Measurements from ENCODE around the gene HK1. TPM values are rescaled to one million over a fixed set of nuclear protein-coding genes. Genes with fewer than 3 reads are reported as not detected.

The HK1 gene
- total RNA-seq, 2 donors from 2014 or later = 15.8 to 17.1 TPM

- Histone ChIP-seq H3K27ac (peak overlapping the region; percentile 78 to 89 (median 87)), H3K36me3 (replicated peaks in 1 of 2; ENCODE audit: insufficient read depth in 1 of 2, low read depth in 2 of 2) (no peaks in the 10 kb centered on the region), H3K4me1 (peaks cover 32% of the 10 kb centered on the region), H3K4me3 (no peak overlapping the region), H3K9me3 (no peaks in the 10 kb centered on the region), H3K27me3 (no peaks in the 10 kb centered on the region)
- intact Hi-C loops (cut with DNase I) = no loop called here
- ATAC-seq (peak; percentile 91), DNase-seq (peak; percentile 87 to 94 (median 92))
- 16 to 19% methylated on average over 7 of the region's 8 CpGs for WGBS, 2 donors
- TF ChIP-seq POLR2A (IDR thresholded peaks at IDR 0.05) = no peak
- TF ChIP-seq CTCF (IDR thresholded peaks at IDR 0.05) = no peak
Observed at GRCh38 chr10:69360485-69361302, 82.4 kb downstream of the HK1 start.

- intact Hi-C loops (cut with DNase I) = no loop called here
- H3K27ac ChIP-seq = peak overlapping the region; percentile 78 to 89 (median 87)
- no peaks in the 10 kb centered on the region for H3K27me3 ChIP-seq
- TF ChIP-seq POLR2A (IDR thresholded peaks at IDR 0.05) (no peak), CTCF (IDR thresholded peaks at IDR 0.05) (no peak)
- 45% methylated on average over 1 to 2 of the region's 2 CpGs for WGBS, 2 donors
- peaks cover 32% of the 10 kb centered on the region for H3K4me1 ChIP-seq
- DNase-seq (peak; percentile 87 to 94 (median 92)), ATAC-seq (peak; percentile 93)
- no peaks in the 10 kb centered on the region for H3K36me3 ChIP-seq (replicated peaks in 1 of 2; ENCODE audit: insufficient read depth in 1 of 2, low read depth in 2 of 2)
- no peaks in the 10 kb centered on the region for H3K9me3 ChIP-seq
- no peak overlapping the region for H3K4me3 ChIP-seq
Observed at GRCh38 chr10:69361303-69361614, 83.0 kb downstream of the HK1 start.

GRCh38 chr10:69362471-69362954, 84.2 kb downstream of the HK1 start:
- no peak overlapping the region for H3K4me3 ChIP-seq
- WGBS, 2 donors = 70 to 87% methylated on average over 13 of the region's 13 CpGs
- no peaks in the 10 kb centered on the region for H3K36me3 ChIP-seq (replicated peaks in 1 of 2; ENCODE audit: insufficient read depth in 1 of 2, low read depth in 2 of 2)
- DNase-seq (peak; percentile 32 to 72 (median 40)), ATAC-seq (no peak)
- no peaks in the 10 kb centered on the region for H3K9me3 ChIP-seq
- H3K27ac ChIP-seq = peak overlapping the region in 1 of 4 donors; percentile 31
- intact Hi-C loops (cut with DNase I) = no loop called here
- no peaks in the 10 kb centered on the region for H3K27me3 ChIP-seq
- no peak for TF ChIP-seq POLR2A (IDR thresholded peaks at IDR 0.05)
- no peak for TF ChIP-seq CTCF (IDR thresholded peaks at IDR 0.05)
- peaks cover 32% of the 10 kb centered on the region for H3K4me1 ChIP-seq

- WGBS, 2 donors = 90 to 94% methylated on average over 5 of the region's 5 CpGs
- intact Hi-C loops (cut with DNase I) = no loop called here
- H3K9me3 ChIP-seq = no peaks in the 10 kb centered on the region
- no peak overlapping the region for H3K4me3 ChIP-seq
- no peak for TF ChIP-seq CTCF (IDR thresholded peaks at IDR 0.05)
- TF ChIP-seq POLR2A (IDR thresholded peaks at IDR 0.05) = no peak
- peaks cover 32% of the 10 kb centered on the region for H3K4me1 ChIP-seq
- DNase-seq (no peak), ATAC-seq (no peak)
- no peak overlapping the region for H3K27ac ChIP-seq
- H3K27me3 ChIP-seq = no peaks in the 10 kb centered on the region
- H3K36me3 ChIP-seq (replicated peaks in 1 of 2; ENCODE audit: insufficient read depth in 1 of 2, low read depth in 2 of 2) = no peaks in the 10 kb centered on the region
Observed at GRCh38 chr10:69363666-69364065, 85.4 kb downstream of the HK1 start.
